ENCODE data around the gene ANO9.

- TF ChIP-seq POLR2AphosphoS5 (IDR thresholded peaks at IDR 0.05; ENCODE audit: borderline replicate concordance, low read depth, low read length) = no peak
- no peak for TF ChIP-seq EZH2 (IDR thresholded peaks at IDR 0.05)
Observed at GRCh38 chr11:422249-422656, 19.6 kb downstream of the ANO9 start.

Data from SK-N-MC (cell line).